Uterus (tissue), 4 donors: ENCODE measurements around the gene USP12. TPM values are rescaled to one million over a fixed set of nuclear protein-coding genes. Genes with fewer than 3 reads are reported as not detected.

Experiments
- DNase-seq, 2 donors: peaks; one replicate each; pipeline ENCODE4 v3.0.0-alpha.2; 2019 to 2020
- H3K27ac ChIP-seq, 2 donors: fragments of 200-600 bp; sonication (generic); 1 replicate in 1 of 2; 2 replicates in 1 of 2; pipeline ENCODE4 v1.5.1; 2016 to 2018
- H3K27me3 ChIP-seq, 2 donors: fragments of 200-600 bp; sonication (generic); one replicate each; pipeline ENCODE4 v1.5.1; 2018 to 2019; ENCODE audit warnings: control low read depth in 1 of 2
- H3K36me3 ChIP-seq, 2 donors: fragments of 200-600 bp; sonication (generic); one replicate each; pipeline ENCODE4 v1.5.1; 2019; ENCODE audit warnings: control low read depth in 1 of 2
- H3K4me1 ChIP-seq, 2 donors: fragments of 200-600 bp; sonication (generic); one replicate each; pipeline ENCODE4 v1.5.1; 2018 to 2019; ENCODE audit warnings: control low read depth in 1 of 2
- H3K4me3 ChIP-seq, 2 donors: fragments of 200-600 bp; sonication (generic); 1 replicate in 1 of 2; 2 replicates in 1 of 2; pipeline ENCODE4 v1.5.1; 2018 to 2019; ENCODE audit warnings: mild to moderate bottlenecking in 1 of 2
- H3K9me3 ChIP-seq, 2 donors: fragments of 200-600 bp; sonication (generic); one replicate each; pipeline ENCODE4 v1.5.1; 2019; ENCODE audit warnings: control low read depth in 1 of 2
- POLR2A ChIP-seq, 2 donors: fragments of 450-650 bp; IDR thresholded peaks; one replicate each; pipeline ENCODE4 v1.6.1; 2016; ENCODE audit warnings: antibody characterized with exemption in 2 of 2, mild to moderate bottlenecking in 1 of 2, moderate library complexity in 1 of 2
- intact Hi-C: fragments of 100-400 bp; cut with DNase I; formaldehyde crosslinking; loops from one replicate; pipeline ENCODE4 v1.15.1; 2023; ENCODE audit warnings: low total_unique reads
- total RNA-seq, 4 donors: library from RNA; depleted of rRNA in 3 of 4; stranded (reverse); fragments of >200 nt in 3 of 4; gene quantifications; one replicate each; pipeline versions ENCODE4 v1.1.0 to v1.2.4, GENCODE V29; 2014 to 2023
- TF ChIP-seq, protein P1 (sequence below), 4 experiments: fragments of 200-600 bp in 2 of 4; fragments of 450-650 bp in 2 of 4; sonication (generic) in 2 of 4; IDR thresholded peaks; one replicate each; pipeline ENCODE4 v1.5.1; 2016 to 2019; ENCODE audit warnings: antibody characterized with exemption in 4 of 4, mild to moderate bottlenecking in 2 of 4, moderate library complexity in 1 of 4
- donor health status: DM: yes; HTN: yes; CAD: no.

Gene USP12
- total RNA-seq, 4 donors from 2014 or later, result 12.1 to 32.8 (median 20.5) TPM

DNA sequence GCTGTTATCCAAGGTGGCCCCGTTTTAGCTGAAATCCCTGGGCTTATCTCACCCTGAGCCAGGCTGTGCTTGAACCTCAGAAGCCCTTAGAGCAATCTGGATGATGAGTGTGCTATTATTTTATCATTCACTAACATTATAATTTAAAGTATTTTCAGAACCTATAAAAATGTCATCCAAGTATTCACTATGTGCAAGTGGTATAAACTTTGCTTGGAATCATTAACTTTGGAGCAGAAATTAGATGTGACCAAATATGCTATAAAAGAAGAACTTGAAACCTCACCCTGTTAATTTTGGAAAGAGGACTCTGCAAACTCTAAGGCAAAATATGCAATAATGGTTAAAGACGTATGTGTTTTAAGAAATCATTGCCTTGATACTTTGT is 147.5 kb downstream of the USP12 start:
- intact Hi-C loops, result no loop called here
- H3K9me3 ChIP-seq, result no peaks in the 10 kb centered on the region
- no peaks in the 10 kb centered on the region for H3K36me3 ChIP-seq
- no peaks in the 10 kb centered on the region for H3K27me3 ChIP-seq
- H3K4me1 ChIP-seq, result no peaks in the 10 kb centered on the region
- DNase-seq, result no peak
- no peak overlapping the region for H3K27ac ChIP-seq
- no peak for TF ChIP-seq POLR2A (IDR thresholded peaks at IDR 0.05)
- TF ChIP-seq, protein P1, sequence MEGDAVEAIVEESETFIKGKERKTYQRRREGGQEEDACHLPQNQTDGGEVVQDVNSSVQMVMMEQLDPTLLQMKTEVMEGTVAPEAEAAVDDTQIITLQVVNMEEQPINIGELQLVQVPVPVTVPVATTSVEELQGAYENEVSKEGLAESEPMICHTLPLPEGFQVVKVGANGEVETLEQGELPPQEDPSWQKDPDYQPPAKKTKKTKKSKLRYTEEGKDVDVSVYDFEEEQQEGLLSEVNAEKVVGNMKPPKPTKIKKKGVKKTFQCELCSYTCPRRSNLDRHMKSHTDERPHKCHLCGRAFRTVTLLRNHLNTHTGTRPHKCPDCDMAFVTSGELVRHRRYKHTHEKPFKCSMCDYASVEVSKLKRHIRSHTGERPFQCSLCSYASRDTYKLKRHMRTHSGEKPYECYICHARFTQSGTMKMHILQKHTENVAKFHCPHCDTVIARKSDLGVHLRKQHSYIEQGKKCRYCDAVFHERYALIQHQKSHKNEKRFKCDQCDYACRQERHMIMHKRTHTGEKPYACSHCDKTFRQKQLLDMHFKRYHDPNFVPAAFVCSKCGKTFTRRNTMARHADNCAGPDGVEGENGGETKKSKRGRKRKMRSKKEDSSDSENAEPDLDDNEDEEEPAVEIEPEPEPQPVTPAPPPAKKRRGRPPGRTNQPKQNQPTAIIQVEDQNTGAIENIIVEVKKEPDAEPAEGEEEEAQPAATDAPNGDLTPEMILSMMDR (IDR thresholded peaks at IDR 0.05), result no peak
- no peak overlapping the region for H3K4me3 ChIP-seq

DNA sequence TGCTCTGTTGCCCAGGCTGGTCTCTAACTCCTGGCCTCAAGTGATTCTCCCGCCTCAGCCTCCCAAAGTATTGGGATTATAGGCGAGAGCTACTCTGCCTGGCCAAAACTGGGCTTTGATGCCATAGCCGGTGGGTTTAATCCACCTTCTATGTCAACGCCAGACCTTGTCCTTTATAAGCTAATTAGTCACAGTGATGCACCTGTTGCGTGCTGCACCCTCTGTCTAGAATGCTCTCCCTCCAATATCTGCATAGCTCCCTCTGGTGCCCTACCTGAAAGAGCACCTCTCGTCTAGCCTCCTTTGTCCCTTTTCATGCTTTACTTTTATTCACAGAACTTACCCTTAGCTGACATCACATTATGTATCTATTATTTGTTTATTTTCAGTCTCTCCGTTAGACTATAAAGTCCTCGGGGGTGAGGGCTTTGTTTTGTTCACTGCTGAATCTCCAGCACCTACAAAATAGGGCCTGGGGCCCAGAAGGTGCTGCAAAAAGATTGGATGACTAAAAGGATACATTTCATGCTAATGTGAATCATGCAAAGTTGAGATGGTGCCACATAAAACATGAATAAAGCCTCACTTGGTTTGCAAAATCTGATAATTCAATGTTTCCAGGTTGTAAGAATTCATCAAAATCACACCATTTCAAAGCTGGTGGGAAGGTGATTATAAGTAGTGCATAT is 148.1 kb downstream of the USP12 start:
- Histone ChIP-seq H3K27ac (no peak overlapping the region), H3K36me3 (no peaks in the 10 kb centered on the region), H3K4me1 (no peaks in the 10 kb centered on the region), H3K27me3 (no peaks in the 10 kb centered on the region), H3K9me3 (no peaks in the 10 kb centered on the region), H3K4me3 (no peak overlapping the region)
- DNase-seq, result no peak
- intact Hi-C loops, result no loop called here
- no peak for TF ChIP-seq POLR2A (IDR thresholded peaks at IDR 0.05)
- TF ChIP-seq, protein P1 (IDR thresholded peaks at IDR 0.05), result no peak

DNA sequence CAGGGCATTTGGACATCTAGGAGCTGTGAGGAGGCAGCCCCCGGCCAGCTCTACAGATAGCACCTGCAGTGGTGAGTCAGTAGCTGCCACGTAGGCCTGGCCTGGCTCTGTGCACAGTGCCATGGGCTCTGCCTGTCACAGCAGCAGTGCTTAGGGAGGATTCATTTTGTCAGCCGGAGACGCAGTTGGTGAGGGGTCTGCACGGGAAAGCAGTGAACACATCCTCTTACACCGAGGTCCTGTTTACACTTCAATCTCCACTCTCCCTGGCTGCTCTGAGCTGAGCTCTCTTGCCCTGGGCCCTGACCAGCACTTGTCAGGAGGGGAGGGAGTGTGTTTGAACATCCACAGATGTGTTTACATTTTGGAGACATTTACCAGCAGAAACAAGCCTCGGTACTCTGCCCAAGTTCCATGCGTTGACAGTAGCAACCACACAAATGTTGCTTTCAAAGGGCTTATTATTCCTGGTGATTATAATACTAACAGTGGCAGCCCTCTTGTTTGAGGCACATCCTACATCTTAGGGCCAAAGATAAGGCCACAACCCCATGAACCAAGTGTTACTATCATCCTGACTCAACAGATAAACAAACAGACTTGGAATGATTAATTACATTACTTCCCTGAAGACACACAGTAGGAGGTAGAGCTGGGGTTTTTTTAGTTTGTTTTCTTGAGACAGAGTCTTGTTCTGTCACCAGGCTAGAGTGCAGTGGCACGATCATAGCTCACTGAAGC is 148.9 kb downstream of the USP12 start:
- H3K27ac ChIP-seq, result no peak overlapping the region
- no peaks in the 10 kb centered on the region for H3K27me3 ChIP-seq
- DNase-seq, result no peak
- intact Hi-C loops, result no loop called here
- no peaks in the 10 kb centered on the region for H3K36me3 ChIP-seq
- H3K4me1 ChIP-seq, result no peaks in the 10 kb centered on the region
- TF ChIP-seq POLR2A (IDR thresholded peaks at IDR 0.05), result no peak
- TF ChIP-seq, protein P1 (IDR thresholded peaks at IDR 0.05), result no peak
- H3K4me3 ChIP-seq, result no peak overlapping the region
- H3K9me3 ChIP-seq, result no peaks in the 10 kb centered on the region

DNA sequence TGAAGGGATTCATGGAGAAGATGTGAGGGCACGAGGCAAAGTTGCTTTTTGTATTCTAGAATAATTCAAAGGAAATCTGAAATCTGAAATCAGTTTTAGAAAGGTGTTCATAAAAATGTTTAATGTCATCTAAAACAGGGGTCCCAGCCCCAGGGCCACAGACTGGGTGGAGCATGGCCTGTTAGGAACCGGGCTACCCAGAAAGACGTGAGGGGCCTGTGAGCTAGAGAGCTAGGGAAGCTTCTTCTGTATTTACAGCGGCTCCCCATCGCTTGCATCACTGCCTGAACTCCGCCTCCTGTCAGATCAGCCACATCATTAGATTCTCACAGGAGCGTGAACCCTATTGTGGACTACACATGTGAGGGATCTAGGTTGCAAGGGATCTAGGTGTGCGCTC is 151.2 kb downstream of the USP12 start:
- intact Hi-C loops, result no loop called here
- Histone ChIP-seq H3K9me3 (no peaks in the 10 kb centered on the region), H3K27me3 (no peaks in the 10 kb centered on the region), H3K4me1 (no peaks in the 10 kb centered on the region), H3K36me3 (no peaks in the 10 kb centered on the region), H3K27ac (no peak overlapping the region), H3K4me3 (no peak overlapping the region)
- DNase-seq, result no peak
- TF ChIP-seq, protein P1 (IDR thresholded peaks at IDR 0.05), result no peak
- no peak for TF ChIP-seq POLR2A (IDR thresholded peaks at IDR 0.05)

DNA sequence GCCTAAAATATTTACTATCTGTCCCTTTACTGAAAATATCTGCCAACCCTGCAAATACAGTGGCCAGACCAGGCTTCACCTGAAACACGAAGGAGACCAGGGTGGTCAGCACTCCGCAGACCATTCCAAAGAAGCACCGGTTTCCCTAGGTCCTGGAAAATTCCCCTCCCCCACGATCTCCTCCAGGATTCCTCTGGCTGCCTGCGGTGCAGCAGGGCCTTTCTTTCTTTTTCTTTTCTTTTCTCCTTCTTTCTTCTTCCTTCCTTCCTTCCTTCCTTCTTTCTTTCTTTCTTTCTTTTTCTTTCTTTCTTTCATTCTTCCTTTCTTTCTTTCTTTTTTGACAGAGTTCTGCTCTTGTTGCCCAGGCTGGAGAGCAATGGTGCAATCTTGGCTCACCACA is 152.7 kb downstream of the USP12 start:
- no peak overlapping the region for H3K4me3 ChIP-seq
- no peak for DNase-seq
- no peaks in the 10 kb centered on the region for H3K36me3 ChIP-seq
- H3K9me3 ChIP-seq, result no peaks in the 10 kb centered on the region
- no peaks in the 10 kb centered on the region for H3K4me1 ChIP-seq
- no peak for TF ChIP-seq POLR2A (IDR thresholded peaks at IDR 0.05)
- TF ChIP-seq, protein P1 (IDR thresholded peaks at IDR 0.05), result no peak
- H3K27me3 ChIP-seq, result no peaks in the 10 kb centered on the region
- no peak overlapping the region for H3K27ac ChIP-seq
- intact Hi-C loops, result no loop called here
